Stimulated activated CD8-positive, alpha-beta memory T cell treated with anti-CD3 and anti-CD28 coated beads, Interleukin-15, amount 100 ng/mL, for 4 hours (primary cell): ENCODE measurements around the gene OLFM4.
"Not testable (repeated sequence)": the region's sequence is repeated elsewhere in the genome, so short reads cannot be mapped to it uniquely, and the experiment has no call there.

ENCODE experiments used
- DNase-seq, 2 donors: peaks; one replicate each; pipeline ENCODE4 v3.0.0-alpha.2; 2020; ENCODE audit warnings: low read depth in 2 of 2

The OLFM4 gene, protein sequence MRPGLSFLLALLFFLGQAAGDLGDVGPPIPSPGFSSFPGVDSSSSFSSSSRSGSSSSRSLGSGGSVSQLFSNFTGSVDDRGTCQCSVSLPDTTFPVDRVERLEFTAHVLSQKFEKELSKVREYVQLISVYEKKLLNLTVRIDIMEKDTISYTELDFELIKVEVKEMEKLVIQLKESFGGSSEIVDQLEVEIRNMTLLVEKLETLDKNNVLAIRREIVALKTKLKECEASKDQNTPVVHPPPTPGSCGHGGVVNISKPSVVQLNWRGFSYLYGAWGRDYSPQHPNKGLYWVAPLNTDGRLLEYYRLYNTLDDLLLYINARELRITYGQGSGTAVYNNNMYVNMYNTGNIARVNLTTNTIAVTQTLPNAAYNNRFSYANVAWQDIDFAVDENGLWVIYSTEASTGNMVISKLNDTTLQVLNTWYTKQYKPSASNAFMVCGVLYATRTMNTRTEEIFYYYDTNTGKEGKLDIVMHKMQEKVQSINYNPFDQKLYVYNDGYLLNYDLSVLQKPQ

DNA sequence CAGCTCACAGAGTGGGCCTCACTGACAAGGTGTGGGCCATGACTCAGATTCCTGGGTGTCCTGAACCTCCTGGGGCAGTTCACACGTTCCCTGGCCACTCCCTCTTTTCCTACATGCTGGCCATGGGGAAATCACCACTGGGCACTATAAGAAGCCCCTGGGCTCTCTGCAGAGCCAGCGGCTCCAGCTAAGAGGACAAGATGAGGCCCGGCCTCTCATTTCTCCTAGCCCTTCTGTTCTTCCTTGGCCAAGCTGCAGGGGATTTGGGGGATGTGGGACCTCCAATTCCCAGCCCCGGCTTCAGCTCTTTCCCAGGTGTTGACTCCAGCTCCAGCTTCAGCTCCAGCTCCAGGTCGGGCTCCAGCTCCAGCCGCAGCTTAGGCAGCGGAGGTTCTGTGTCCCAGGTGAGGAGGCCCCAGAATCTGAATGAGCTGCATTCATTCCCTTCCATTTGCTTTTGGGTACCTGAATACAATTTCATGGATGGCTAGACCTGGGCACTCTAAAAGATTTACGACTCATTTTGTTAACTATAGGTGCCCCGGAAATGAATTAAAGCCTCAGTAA lies at the start of gene OLFM4:
Gene OLFM4, plus strand, starts transcription at position 177 of the 567 bp plus-strand sequence. Its CDS starts 24 bp downstream, at position 201.
- DNase-seq: no peak

DNA sequence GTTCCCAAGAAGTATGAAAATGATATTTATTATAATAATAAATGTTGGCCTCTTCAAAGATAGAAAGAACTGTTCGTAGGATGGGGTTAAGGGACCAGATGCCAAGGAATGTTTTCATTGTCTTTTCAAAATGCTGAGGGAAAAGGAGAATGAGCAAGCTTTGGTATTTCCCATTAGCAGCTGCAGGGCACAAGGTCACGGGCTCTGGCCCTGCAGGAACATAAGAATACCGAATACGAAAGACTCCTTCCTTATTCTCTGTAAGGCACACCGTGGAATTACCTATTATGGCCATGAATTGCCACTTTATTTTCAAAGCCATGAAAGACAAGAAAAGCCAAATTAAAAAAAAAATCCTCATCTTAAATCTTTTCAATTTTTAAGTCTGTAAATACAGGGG lies 49.6 kb upstream of the OLFM4 start:
- no peak for DNase-seq

DNA sequence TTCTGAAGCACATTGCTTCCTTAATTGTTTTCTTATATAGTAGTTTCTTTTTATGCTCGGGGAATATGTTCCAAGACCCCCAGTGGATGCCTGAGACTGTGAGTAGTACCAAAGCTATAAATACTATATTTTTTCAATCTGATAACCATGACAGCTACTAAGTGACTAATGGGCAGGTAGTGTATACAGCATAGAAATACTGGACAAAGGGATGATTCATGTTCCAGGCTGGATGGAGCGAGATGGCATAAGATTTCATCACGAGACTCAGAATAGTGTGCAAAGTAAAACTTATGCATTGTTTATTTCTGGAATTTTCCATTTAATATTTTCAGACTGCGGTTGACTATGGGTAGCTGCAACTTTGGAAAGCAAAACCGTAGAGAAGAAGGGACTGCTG lies 47.9 kb upstream of the OLFM4 start:
- DNase-seq: no peak

DNA sequence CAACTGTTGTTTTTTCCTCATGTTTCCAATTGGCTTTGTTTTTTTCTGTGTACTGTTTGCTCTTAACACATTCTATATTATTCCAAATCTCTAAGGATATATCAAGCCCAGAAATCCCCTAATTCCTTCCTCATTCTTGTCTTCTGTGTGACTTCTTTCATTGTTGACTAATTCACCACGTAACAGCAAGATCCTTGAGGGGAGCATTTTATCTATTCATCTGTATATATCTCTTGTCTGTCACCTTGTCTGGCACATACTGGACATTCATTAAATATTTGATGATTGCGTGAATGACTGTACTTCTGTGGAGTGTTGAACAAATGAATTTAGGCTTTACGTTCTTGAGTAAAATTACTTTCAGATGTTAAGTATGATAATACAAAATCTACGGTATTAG lies 44.8 kb upstream of the OLFM4 start:
- DNase-seq: no peak

DNA sequence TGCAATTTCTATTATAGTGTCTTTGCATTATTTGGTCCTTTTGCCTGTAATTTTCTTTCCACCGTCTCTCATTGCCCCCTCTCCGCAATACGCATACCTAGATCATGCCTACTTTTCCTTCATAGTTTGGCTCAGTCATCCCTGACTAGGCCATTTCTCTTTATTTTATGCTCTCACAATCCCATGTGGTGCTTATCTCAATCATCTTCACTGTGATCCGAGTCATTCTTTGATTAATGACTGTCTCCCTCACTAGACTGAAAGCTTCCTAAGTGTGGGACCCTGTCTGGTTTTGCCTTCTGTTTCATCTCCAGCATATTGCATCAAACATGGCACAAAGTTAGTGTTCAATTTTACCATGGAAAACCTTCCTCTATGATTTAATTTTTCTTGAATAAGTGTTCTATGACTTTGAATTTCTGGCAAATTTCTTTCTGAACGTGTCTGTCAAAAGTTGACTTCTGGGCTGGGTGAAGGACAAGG lies 43.7 kb upstream of the OLFM4 start:
- no peak for DNase-seq

DNA sequence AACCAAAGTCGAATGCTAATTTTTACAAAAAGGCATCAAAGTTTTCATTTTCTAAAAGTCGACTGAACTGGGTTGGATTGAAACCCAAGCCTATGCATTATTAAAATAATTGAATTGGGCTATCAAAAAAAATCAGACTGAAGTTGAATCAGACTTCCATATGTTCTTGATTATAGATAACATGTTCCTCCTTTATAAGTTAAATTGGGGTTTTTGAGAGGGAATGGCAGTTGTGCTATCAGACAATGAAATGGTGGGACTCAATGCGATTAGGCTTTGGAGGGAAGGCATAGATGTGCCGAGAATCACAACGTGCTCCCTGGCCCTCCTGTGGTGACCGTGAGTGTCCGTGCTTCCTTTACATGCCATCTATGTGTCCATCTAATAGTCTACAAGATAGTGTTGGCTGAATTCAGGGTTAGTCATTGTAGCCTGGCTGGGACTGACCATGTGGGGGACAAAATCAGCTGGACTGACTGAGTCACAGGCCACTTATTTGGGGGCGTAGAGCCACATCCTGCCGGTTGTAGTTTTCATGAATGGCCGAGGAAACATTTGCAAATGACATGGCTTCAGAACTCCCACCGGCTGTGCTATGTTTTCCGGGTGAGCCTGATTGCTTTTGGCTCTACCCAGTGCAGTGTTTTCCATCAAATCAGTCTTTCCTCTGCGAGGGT lies 37.1 kb upstream of the OLFM4 start:
- no peak for DNase-seq

DNA sequence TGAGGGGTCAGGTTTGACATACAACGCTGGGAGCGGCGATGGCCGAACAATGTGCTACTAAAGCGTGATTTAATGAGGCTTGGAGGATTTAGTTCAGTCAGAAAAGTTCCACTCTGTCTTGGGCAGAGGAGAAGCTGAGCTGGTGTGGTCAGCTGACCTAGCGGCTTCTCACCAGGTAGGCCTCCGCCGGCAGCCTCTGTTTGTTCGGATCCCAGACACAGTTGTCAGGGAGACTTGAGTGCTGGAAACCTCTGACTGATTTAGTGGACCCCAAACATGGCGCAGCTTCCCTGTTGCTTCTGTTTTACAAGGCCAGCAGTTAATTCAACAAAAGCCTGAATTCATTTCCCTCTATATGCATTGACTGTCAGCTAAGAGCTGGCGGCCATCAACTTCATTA lies 36.5 kb upstream of the OLFM4 start:
- DNase-seq: no peak

DNA sequence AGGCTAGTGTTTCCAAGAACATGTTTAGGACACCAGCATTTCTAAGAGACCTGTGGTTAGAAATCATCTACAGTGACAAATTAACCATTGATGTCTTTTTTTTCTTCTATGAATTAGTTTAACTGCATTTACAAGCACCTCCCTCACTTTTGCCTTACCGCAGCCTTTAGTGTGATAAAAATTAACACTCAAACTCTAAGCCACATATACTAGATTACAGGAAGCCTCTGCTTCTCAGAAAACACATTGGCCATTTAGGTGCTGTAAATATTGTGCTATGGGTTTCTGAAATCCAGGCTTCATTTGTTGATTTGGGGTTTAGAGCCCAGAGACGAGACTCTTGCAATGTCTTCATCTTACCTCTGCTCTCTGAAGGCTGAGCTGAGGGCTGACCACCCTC lies 34.6 kb upstream of the OLFM4 start:
- no peak for DNase-seq

DNA sequence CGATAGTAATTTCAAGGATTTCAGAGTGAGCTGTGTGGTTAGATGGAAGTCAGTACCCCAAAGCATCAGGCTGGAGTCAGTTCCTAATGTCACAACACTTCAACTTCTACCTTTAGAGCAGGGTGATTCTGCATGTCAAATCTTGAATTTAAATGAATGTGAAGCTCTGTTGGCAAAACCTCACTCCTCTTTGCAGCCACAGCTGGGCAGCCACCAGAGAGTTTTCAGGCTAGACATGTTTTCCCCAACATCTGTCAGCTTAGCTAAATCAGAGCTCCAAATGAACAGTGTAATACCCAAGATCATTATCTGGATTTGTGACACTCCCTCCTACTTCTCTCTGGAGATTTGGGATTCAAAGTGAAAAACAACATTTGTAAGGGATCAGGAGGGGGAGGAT lies 33.7 kb upstream of the OLFM4 start:
- no peak for DNase-seq

DNA sequence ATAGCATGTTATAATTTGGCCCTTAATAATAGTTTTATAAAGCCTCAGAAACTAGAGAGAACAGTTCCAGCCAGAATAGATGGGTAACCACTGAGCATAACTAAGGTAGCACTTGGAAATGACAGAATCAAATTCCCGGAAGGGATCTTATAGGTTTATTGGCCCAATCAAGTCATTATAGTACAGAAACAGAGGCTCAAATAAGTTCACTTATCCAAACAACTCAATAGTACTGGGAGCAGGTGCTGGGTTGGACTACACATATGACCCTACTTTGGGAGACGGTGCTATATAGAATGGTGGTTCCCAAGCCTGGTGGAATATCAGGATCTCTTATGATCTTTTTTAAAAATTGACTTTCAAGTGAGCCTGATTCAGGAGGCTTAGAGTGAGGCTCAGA lies 32.7 kb upstream of the OLFM4 start:
- no peak for DNase-seq

DNA sequence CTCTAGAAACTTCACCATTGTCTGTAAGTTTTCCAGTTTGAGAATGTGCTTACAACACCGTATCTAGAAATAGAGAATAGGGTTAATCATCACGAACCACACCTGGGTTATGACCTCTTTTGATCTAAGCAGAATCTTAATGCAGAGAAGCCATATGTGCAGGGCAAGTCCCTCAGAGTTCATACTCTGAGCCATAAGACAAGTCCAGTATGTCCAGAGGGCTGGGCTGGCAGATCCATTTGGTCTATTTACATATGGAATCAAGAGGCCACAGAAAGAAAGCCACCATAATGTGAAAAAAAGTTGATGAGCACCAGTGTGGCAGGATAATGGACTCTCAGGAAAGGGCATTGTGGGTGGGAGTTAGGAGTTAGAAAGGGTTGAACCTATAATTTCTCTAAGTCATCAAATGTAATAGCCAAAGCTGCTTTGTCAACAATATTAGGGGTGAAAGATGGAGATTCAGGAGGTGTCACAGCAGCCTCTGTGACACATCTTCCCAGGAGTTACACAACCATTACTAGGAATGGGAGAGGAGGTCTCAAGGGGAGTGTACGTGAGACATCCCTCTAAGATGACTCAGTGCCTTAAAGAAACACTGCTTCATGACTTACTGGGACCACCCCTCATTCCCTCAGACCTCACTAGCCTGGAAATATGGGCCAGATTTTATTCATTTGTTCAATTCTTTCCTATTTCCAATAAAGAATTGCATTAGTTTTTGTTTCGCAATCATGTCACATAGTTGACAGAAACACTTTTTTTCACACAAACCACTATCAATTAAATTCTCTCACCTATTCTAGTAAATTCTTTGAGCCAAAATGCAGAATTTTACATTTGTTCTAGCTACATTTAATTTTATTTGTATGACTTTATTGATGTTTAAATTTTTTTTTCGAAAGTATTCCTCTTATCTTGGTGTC lies 30.4 kb upstream of the OLFM4 start:
- no peak for DNase-seq

DNA sequence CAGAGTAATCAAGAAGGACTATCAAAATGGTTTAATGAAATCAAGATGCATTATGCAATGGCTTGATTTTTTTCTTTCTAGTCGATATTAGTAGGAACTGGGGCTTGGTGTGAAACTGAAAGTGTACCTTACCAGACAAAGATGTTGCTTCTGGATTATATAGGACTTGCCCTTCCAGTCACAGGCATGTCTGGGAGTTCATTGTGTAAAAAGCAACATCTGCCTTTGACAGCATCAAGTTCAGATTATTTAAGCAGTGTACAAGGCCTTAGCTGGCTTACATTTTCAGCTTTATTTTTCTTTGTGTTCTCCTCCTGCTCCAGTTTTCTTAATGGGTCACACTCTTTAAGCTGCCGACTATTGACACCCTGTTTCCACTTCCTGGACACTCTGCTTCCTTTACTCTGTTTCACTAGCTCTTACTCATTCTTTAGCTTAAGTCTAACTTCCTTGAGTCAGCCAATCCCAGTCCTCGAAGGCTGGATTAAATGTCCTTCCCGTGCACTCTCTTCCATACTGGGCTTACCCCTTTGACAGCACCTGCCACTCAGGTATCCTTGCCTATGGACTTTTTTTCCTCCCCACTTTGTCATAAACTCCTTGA lies 29.4 kb upstream of the OLFM4 start:
- DNase-seq: no peak

DNA sequence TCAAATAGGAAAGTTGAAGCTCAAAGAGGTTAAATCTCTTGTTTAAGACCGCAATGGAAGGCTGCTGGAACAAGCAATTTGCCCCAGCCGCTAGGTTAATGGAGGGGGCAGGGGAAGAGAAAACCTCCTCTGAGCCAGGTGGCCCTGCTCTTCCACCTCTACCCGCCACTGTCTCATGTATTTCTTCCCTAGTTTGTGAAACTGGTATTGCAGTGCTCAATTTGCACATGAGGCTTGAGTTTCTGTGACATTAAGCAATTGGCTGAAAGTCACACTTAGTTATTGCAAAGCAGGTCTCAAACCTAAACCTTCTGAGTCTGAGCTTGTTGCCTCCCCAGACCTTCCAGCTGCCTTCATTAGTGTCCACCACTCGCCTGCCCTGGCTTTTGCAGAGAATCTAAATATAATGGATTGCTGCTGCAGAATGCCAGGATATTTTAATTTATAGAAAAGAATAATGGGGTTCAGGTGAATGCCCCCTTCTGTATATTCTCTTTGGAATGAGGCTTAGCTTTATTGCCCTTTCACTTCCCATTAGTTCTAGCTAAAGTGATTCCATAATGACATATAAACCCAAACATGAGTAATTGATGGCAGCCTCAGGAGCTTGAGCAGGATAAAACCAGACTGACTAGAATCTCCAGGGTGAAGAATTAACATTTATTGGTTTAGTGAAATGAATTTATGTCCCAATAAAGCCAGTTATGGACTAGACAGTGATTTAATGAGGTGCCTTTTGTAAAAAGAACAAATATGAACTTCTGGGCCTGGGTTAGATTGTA lies 27.0 kb upstream of the OLFM4 start:
- no peak for DNase-seq

DNA sequence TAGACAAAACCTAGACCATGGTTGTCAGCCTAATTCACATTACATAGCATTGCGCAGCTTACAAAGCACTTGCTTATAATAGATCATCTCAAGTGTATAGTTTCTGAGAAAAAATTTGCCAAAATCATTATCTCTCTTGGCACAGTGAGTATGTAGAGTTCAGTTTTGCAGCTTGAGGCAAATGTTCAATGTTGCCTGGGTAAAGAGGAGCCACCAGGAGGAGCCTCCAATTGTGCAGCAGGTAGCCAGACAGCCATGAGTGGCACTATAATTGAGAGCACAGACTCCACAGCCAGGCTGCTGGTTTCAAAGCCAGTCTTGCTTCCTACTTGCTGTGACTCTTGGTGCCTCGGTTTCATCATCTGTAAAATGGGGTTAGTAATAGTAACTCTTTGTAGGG lies 24.0 kb upstream of the OLFM4 start:
- DNase-seq: no peak

DNA sequence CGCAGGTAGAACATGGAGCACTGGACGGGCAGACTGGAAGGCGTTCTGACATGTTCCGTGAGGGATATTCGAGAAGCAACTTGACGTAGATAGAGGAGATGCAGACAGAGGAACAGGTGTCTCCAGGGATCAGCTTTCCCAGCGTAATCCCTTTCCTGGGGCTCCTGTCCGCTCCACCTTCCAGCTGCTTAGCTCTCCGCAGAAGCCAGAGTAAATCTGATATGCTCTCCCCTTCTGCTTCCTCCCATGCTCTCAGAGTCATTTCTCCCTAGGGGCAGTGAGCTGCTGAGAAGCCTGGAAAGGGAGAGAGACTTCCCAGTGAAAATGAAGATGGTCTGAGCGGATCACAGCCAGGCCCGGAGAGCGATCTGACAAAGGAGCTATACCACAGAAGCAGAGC lies 23.0 kb upstream of the OLFM4 start:
- no peak for DNase-seq

DNA sequence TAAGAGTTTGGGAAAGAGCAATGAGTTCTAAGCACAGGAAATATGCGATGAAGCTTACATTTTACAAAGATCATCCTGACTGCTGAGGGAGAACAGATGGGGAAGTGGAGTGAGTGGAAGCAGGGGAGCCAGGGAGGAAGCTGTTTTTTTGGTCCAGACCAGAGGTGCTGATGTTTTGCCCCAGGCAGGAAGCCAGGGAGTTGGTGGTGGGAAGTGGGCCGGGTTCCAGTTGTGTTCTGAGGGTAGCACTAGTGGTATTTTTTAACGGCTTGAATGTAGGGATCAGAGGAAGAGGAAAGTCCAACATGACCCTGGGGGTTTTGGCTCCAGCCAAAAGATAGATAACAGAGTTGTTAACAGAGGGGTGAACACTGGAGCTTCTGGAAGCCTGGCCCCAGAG lies 20.7 kb upstream of the OLFM4 start:
- no peak for DNase-seq

DNA sequence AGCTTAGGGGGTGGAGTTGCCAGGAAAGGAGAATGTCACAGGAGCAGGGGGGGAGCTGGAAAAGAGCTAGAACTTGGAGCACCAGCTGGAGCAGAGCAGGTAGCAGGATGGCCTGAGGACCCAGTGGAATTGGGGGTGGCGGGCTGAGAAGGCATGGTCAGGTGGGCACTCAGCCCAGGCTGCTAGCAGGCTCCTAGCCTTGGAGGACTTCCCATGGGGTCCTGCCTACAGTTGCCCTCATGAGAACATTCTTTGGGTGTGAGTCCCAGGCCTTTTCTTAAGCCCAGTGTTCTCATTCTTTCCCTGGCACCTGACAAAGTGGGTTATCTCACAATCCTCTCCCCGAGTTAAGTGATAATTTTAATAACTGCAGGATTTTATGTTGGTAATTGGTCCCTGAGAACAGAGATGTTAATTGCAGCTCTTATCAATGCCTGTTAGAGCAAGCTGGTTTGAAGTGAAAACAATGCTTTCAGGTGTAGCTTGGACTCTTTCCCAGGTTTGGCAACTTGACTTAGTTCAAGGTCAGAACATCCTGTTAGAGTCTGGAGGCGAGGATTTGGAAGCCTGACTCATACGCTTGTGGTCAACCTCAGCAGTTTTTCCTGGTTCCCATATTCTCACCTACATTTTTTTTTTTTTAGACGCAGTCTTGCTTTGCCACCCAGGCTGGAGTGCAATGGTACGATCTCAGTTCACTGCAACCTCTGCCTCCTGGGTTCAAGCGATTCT lies 18.1 kb upstream of the OLFM4 start:
- DNase-seq: no peak

DNA sequence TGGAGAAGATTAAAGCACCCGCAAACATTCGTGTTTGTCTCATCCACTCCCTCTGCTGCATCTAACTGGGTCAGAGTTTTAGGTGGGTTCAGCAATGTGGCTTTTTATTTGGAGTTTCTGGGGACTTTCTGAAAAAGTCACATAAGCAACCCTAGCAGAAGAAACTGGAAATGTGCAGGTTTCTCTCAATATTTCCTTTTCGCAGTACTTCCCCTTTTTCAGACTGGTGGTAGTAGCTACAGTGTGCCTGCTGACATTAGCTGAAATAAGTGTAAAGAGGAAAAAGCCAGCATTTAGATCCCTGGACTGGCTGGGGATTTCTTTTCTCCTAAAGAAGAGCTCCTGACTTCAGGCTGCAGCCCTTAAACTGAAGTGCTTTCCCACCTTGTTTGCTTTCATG lies 15.9 kb upstream of the OLFM4 start:
- no peak for DNase-seq

DNA sequence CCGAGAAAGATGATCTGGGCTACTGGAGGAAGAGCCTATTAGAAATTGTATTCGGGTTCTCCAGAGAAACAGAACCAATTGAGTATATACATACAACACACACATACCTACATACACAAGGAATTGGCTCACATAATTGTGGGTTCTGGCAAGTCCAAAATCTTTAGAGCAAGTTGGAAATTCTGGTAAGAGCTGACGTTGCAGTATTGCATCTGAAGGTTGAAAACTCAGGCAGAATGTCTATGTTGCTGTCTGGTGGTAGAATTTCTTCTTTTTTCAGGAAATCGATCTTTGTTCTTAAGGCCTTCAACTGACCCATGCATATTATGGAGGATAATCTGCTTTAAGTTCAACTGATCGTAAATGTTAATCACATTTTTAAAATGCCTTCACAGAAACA lies 15.5 kb upstream of the OLFM4 start:
- DNase-seq: no peak

DNA sequence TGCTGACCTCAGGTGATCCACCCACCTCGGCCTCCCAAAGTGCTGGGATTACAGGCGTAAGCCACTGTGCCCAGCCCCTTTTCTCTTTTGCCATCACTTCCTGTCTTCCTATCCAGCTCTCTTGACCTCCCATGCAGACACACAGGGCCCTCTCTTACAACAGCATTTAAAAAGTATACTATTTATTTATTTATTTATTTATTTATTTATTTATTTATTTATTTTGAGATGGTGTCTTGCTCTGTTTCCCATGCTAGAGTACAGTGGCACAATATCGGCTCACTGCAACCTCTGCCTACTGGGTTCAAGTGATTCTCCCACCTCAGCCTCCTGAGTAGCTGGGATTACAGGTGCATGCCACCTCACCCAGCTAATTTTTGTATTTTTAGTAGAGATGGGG lies 14.6 kb upstream of the OLFM4 start:
- DNase-seq: not testable (repeated sequence)
